Activated naive CD8-positive, alpha-beta T cell treated with anti-CD3 and anti-CD28 coated beads, Interleukin-2, amount 50 U/mL, for 16 hours (primary cell): ENCODE measurements around the gene MT1A.
"Not testable (repeated sequence)": the region's sequence is repeated elsewhere in the genome, so short reads cannot be mapped to it uniquely, and the experiment has no call there.

Source experiments
- DNase-seq: peaks from one replicate; pipeline ENCODE4 v3.0.0-alpha.2; 2020; ENCODE audit warnings: low read depth, low spot score

The MT1A gene

DNA sequence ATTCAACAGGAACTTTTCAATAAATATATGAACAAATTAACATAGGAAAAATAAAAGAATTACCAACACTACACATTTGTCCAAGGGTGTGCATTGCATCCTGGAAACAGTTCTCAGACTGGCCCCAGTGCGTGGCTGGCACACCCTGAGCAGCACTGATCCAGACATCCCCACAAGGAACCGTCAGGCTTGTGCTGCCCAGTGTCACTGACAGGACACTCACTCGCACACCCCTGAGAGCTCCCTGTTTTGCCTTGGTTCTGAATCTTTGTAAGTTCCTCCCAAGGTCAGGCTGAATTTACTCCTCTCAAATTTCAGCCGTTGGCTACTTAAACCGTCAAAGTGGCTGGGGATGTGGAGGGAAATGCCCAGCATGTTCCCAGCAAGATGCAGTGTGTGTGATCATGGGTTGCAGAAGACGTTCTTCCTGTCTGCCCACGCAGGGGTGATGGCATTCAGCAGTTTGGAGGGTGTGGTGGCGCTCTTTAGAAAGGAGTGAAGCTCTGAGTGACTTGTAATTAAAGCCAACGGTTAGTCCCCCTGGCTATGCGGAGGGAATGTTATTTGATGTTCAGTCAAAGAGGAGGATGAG, 28.4 kb upstream of the MT1A start:
- peak; percentile 49 for DNase-seq

- DNase-seq = no peak
Measured at GRCh38 chr16:56610609-56611111, 27.8 kb upstream of the MT1A start.

DNA sequence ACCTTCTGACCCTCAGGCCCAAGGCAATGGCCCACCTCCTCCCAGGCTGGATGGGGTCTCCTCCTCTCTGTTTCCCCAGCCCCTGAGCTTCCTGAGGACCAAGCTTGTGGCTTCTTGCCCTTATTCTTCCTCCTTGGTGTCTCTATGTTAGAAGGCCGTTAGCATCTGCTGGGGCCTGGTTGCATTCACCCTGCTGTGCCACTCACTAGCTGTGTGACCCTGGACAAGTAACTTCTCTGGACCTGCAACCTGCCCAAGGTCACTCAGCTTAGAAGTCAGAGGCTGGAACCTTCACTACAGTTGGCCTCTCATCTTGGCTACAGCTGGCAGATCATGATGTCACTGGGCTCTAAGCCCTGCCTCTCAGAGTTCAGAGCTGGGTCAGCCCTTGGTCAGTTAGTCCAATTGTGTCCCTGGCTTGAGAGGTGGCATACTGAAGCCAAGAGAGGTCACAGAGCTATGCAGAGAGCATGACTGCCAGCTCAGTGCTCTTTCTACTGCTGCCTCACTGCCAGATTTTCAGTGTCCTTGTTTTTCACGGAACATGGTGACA, 27.1 kb upstream of the MT1A start:
- DNase-seq = no peak

DNA sequence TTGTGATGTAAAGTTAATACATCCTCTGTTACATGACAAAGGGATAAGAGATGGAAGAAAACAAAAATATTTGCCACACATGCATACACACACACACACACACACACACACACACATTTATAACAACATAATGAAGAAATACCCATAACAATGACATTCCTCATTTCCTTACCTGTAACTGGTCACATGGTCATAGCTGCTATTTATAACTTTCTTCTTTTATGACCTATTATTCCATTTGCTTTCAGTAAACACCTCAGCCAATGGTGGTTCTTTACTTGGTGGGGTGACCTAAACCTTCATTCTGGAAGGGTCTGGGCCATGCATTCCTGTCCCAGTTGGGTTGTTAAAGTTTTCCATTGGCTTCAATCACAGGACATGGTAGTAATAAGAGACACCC, 24.8 kb upstream of the MT1A start:
- no peak for DNase-seq

DNA sequence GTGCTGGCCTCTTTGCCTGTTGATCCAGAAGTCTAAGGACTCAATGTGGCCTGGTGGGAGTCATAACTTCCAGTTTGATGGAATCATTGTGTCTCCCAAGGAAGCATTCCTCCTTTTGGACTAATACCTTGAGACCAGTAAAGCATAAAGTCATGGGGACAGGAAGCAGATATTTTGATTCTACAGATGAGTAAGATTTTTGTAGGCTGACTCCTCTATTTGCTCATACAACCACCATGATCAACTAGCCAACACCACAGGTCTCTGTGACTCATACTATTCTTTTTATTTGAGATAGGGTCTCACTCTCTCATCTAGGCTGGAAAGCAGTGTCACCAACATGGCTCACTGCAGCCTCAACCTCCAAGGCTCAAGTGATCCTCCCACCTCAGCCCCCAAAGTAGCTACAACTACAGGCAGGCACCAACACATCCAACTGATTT, 23.9 kb upstream of the MT1A start:
- DNase-seq = no peak

DNA sequence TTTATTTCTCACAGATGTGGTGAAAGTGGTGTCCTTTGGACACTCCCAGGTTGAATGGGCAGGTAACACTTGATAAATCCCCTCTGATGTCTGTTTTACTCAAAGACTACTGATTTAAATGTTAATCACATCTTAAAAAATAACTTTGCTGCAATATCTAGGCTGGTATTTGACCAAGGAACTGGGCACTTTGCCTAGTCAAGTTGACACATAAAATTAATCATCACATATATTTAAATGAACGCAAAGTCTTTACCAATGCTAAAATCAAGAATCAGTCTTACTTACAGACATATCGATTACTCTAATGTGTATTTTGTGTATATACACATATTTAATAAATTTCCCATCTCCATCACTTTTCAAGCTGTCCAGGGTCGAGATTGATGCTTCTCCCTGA, 23.1 kb upstream of the MT1A start:
- no peak for DNase-seq

GRCh38 chr16:56616608-56617211, 21.8 kb upstream of the MT1A start:
- DNase-seq = no peak

GRCh38 chr16:56617212-56618085, 21.0 kb upstream of the MT1A start:
- DNase-seq = no peak

- no peak for DNase-seq
Measured at GRCh38 chr16:56618138-56618537, 20.3 kb upstream of the MT1A start.

- DNase-seq = no peak
Measured at GRCh38 chr16:56620339-56620897, 18.0 kb upstream of the MT1A start.

GRCh38 chr16:56621665-56622445, 16.6 kb upstream of the MT1A start:
- not testable (repeated sequence) for DNase-seq

- not testable (repeated sequence) for DNase-seq
Measured at GRCh38 chr16:56623184-56623583, 15.3 kb upstream of the MT1A start.

GRCh38 chr16:56623637-56624036, 14.8 kb upstream of the MT1A start:
- DNase-seq = no peak

- no peak for DNase-seq
Measured at GRCh38 chr16:56625140-56625942, 13.1 kb upstream of the MT1A start, which contains the start of gene MT1E. MT1E (plus strand) TSS chr16:56625781; CDS start chr16:56625852, 71 bp downstream.

GRCh38 chr16:56625943-56626654, 12.4 kb upstream of the MT1A start:
- no peak for DNase-seq

DNA sequence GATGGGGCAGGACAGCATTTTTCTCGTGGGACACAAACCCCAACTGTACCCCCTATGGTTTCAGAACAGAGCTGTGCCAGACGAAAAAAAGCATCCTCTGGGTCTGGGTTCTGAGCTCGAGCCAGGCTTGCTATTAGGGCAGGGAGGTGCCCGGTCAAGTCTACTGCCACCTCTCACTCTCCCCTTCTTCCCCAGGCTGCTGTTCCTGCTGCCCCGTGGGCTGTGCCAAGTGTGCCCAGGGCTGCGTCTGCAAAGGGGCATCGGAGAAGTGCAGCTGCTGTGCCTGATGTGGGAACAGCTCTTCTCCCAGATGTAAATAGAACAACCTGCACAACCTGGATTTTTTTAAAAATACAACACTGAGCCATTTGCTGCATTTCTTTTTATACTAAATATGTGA, 11.8 kb upstream of the MT1A start:
- no peak for DNase-seq

DNA sequence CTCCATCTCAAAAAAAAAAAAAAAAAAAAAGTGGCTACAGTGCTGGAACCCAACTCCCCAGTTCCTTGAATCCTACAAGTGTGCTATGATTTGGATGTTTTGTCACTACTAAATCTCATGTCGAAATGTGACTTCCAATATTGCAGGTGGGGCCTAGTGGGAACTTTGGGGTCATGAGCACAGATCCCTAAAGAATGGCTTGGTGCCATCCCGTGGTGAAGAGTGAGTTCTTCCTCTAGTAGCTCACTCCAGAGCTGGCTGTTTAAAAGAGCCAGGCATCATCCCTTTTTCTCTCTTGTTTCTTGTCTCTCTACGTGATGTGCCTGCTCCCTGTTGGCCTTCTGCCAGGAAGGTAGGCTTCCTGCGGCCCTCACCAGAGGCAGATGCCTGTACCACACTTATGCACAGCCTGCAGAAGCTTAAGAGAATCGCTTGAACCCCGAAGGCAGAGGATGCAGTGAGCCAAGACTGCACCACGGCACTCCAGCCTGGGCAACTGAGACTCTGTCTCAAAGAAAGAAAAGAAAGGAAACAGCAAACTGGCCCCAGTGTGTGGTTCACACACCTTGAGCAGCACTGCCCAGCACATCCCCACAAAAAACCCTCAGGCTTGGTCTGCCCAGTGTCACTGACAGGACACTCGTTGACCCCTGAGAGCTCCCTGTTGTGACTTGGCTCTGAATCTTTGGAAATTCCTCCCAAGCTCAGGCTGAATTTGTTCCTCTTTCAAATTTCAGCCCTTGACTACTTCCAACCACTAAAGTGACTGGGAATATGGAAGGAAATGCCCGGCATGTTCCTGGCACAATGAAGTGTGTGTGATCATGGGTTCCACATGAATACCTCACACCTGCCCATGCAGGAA, 9.7 kb upstream of the MT1A start:
- DNase-seq = no peak

DNA sequence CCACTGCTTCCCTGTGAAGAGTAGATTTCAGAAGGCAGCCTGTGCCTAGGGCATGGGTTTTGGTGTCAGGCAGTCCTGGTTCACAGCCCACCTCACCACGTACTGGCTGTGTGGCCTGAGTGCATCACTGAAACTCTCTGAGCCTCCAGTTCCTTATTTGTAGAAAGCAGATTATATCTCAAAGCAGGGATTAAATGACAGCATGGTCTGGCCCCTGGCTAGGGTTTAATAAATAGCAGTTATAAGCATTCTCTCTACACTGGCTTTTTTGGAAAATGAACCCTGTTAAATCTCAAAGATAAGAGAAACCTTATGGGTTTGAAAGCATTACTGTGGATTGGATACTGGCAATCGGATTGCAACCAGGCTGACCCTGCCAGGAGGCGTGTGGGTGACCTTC, 8.9 kb upstream of the MT1A start:
- DNase-seq = no peak

GRCh38 chr16:56630134-56630533, 8.3 kb upstream of the MT1A start:
- DNase-seq = no peak
